Heart right ventricle (tissue), 16 donors: Measurements from ENCODE around the gene UBTD1. TPM values are rescaled to one million over a fixed set of nuclear protein-coding genes. Genes with fewer than 3 reads are reported as not detected.

Experiments
- ATAC-seq, 8 donors: fragments of 200-7000 bp; cut with Tn5 transposase; one replicate each; pipeline ENCODE4 v1.9.1; 2020; ENCODE audit warnings: mild to moderate bottlenecking in 8 of 8, moderate library complexity in 8 of 8, moderate number of reproducible peaks in 1 of 8
- DNase-seq, 2 donors: peaks; one replicate each; pipeline ENCODE4 v3.0.0-alpha.2; 2020
- H3K27ac ChIP-seq, 10 donors: fragments of 200-600 bp; sonication (generic) in 2 of 10; one replicate each; pipeline versions ENCODE4 v1.5.0 to v1.8.0; 2020 to 2022; ENCODE audit warnings: mild to moderate bottlenecking in 3 of 10
- H3K27me3 ChIP-seq, 7 donors: fragments of 200-600 bp; one replicate each; pipeline ENCODE4 v1.8.0; 2021 to 2022; ENCODE audit warnings: mild to moderate bottlenecking in 2 of 7
- H3K36me3 ChIP-seq, 9 donors: fragments of 200-600 bp; sonication (generic) in 1 of 9; one replicate each; pipeline versions ENCODE4 v1.5.0 to v1.8.0; 2020 to 2022; ENCODE audit warnings: mild to moderate bottlenecking in 2 of 9
- H3K4me1 ChIP-seq, 9 donors: fragments of 200-600 bp; sonication (generic) in 1 of 9; one replicate each; pipeline versions ENCODE4 v1.5.0 to v1.8.0; 2020 to 2022; ENCODE audit warnings: mild to moderate bottlenecking in 4 of 9
- H3K4me3 ChIP-seq, 10 donors: fragments of 200-600 bp; sonication (generic) in 2 of 10; one replicate each; pipeline versions ENCODE4 v1.5.0 to v1.8.0; 2020 to 2022; ENCODE audit warnings: mild to moderate bottlenecking in 7 of 10, moderate library complexity in 2 of 10
- H3K9me3 ChIP-seq, 11 donors: fragments of 200-600 bp in 10 of 11; sonication (generic) in 2 of 11; one replicate each; pipeline versions ENCODE4 v1.5.0 to v1.8.0; 2013 to 2022; ENCODE audit warnings: mild to moderate bottlenecking in 2 of 11, control low read depth in 1 of 11, moderate library complexity in 1 of 11
- CTCF ChIP-seq, 9 donors: fragments of 200-600 bp; sonication (generic) in 2 of 9; IDR thresholded peaks; one replicate each; pipeline versions ENCODE4 v1.5.0 to v1.8.0; 2021 to 2022; ENCODE audit warnings: antibody characterized with exemption in 9 of 9, mild to moderate bottlenecking in 5 of 9, moderate library complexity in 1 of 9
- whole genome bisulfite sequencing, 2 donors: extraction: QIAGEN DNeasy Blood & Tissue Kit; methylation state at CpG; one replicate each; pipeline ENCODE4 v1.1.7; 2013; ENCODE audit warnings: inconsistent platforms in 1 of 2; 5-methylcytosine and 5-hydroxymethylcytosine counted together
- intact Hi-C, 10 donors: fragments of 100-400 bp; cut with DNase I; formaldehyde crosslinking; loops; one replicate each; pipeline versions ENCODE4 v1.11.1 to v1.14.2; 2022
- polyA plus RNA-seq, 2 donors: library from polyadenylated mRNA; stranded (reverse); fragments of 200-250 nt; gene quantifications; one replicate each; pipeline ENCODE4 v1.2.3, GENCODE V29; 2013
- total RNA-seq, 10 donors: library from RNA; stranded (reverse); fragmentation: NEBNext Ultra II Directional in 3 of 10; extraction: Animal tissue kit (Norgen Biotek cat#: 25700) in 3 of 10; gene quantifications; one replicate each; pipeline versions ENCODE4 v1.2.1 to v1.2.4, GENCODE V29; 2021 to 2023
- donor health status: Arrhythmogenic right ventricular cardiomyopathy.
- donor health status: ischemic (EF 13 %, LVEDD 7.1; RV severe dilation, severe dysfunction).
- donor health status: healthy with polysubstance abuse.
- donor health status: DM: no; HTN: yes; CAD: no.
- donor health status: DM: no; HTN: no; CAD: no.
- donor health status: ischemic (EF 25% LVEDD 6.9; RV normal size, moderate dysfunction).
- donor health status: ischemic (EF 25% LVEDD 5.7; RV mildly dilated, moderate dysfunction).
- donor health status: healthy.
- donor health status: DM: yes; HTN: yes; CAD: no.
- donor health status: Ischemic cardiomyopathy.
- donor health status: ischemic (EF 35%, LVEDD 5.7; RV mildly dilated, moderate dysfunction).
- donor health status: nonischemic (EF 11% LVEDD 7.7; RV severe dilation, severe dysfunction).
- donor health status: DM: yes; HTN: yes; CAD: no.
- donor health status: PGD.
- donor health status: ischemic (EF 29% LVEDD 5.4; RV normal size, mild dysfunction).
- donor health status: nonischemic (EF 23%, LVEDD 6.1; RV moderate dilation, normal function).

UBTD1 gene
- total and polyA plus RNA-seq, 12 donors: 13.6 to 56.0 (median 21.3) TPM

GRCh38 chr10:97543025-97543546 is 44.4 kb downstream of the UBTD1 start:
- DNase-seq: peak; percentile 68 to 87
- Histone ChIP-seq H3K27ac (peak overlapping the region; percentile 67 to 97 (median 92)), H3K4me1 (peaks cover 19 to 80% (median 58%) of the 10 kb centered on the region in 9 donors), H3K27me3 (no peaks in the 10 kb centered on the region), H3K9me3 (no peaks in the 10 kb centered on the region), H3K36me3 (no peaks in the 10 kb centered on the region), H3K4me3 (no peak overlapping the region)
- peak; percentile 84 to 95 (median 88) for ATAC-seq
- TF ChIP-seq CTCF (IDR thresholded peaks at IDR 0.05): no peak
- 33 to 42% methylated on average over 10 of the region's 10 CpGs for WGBS, 2 donors
- intact Hi-C loops: loop anchor here in 2 of 10 donors (5.0 kb wide), 1 partner anchor 41 kb away; no protein-coding TSS in a partner anchor

- no peaks in the 10 kb centered on the region for H3K27me3 ChIP-seq
- H3K36me3 ChIP-seq: no peaks in the 10 kb centered on the region
- H3K4me3 ChIP-seq: no peak overlapping the region
- intact Hi-C loops: loop anchor here in 1 of 10 donors (5.0 kb wide), 1 partner anchor 49 kb away; the partner anchor contains the start of genes MMS19 and UBTD1
- peak overlapping the region in 3 of 10 donors; percentile 24 to 81 (median 73) for H3K27ac ChIP-seq
- H3K9me3 ChIP-seq: no peaks in the 10 kb centered on the region
- peaks cover 24 to 74% (median 63%) of the 10 kb centered on the region in 9 donors for H3K4me1 ChIP-seq
- 77 to 82% methylated on average over 18 of the region's 18 CpGs for WGBS, 2 donors
- ATAC-seq: no peak
- DNase-seq: no peak
- TF ChIP-seq CTCF (IDR thresholded peaks at IDR 0.05): no peak
These were observed 47.9 kb downstream of the UBTD1 start for GRCh38 chr10:97546456-97547270.

GRCh38 chr10:97547271-97547600 is 48.5 kb downstream of the UBTD1 start:
- peak overlapping the region in 5 of 10 donors; percentile 24 to 81 (median 66) for H3K27ac ChIP-seq
- H3K4me3 ChIP-seq: no peak overlapping the region
- 74 to 78% methylated on average over 4 of the region's 4 CpGs for WGBS, 2 donors
- no peak for TF ChIP-seq CTCF (IDR thresholded peaks at IDR 0.05)
- no peak for ATAC-seq
- intact Hi-C loops: loop anchor here in 1 of 10 donors (5.0 kb wide), 1 partner anchor 50 kb away; the partner anchor contains the start of genes MMS19 and UBTD1
- no peaks in the 10 kb centered on the region for H3K36me3 ChIP-seq
- no peaks in the 10 kb centered on the region for H3K27me3 ChIP-seq
- DNase-seq: no peak
- peaks cover 22 to 69% (median 57%) of the 10 kb centered on the region in 9 donors for H3K4me1 ChIP-seq
- no peaks in the 10 kb centered on the region for H3K9me3 ChIP-seq

GRCh38 chr10:97547962-97548361 is 49.2 kb downstream of the UBTD1 start:
- peaks cover 17 to 63% (median 50%) of the 10 kb centered on the region in 9 donors for H3K4me1 ChIP-seq
- WGBS, 2 donors: 39 to 47% methylated on average over 4 of the region's 4 CpGs
- peak in 6 of 8 donors; percentile 11 to 72 (median 28) for ATAC-seq

More at GRCh38 chr10:97547962-97548361, 49.2 kb downstream of the UBTD1 start:
- H3K9me3 ChIP-seq: no peaks in the 10 kb centered on the region
- H3K36me3 ChIP-seq: no peaks in the 10 kb centered on the region
- intact Hi-C loops: loop anchor here in 2 of 10 donors (2.0 to 5.0 kb wide), 2 partner anchors 51 to 85 kb away; partner anchors contain the start of genes MMS19 (in 1 of the 2) and UBTD1 (in 1 of the 2)
- H3K27me3 ChIP-seq: no peaks in the 10 kb centered on the region
- TF ChIP-seq CTCF (IDR thresholded peaks at IDR 0.05): no peak
- no peak overlapping the region for H3K4me3 ChIP-seq
- peak overlapping the region in 6 of 10 donors; percentile 42 to 81 (median 70) for H3K27ac ChIP-seq
- no peak for DNase-seq
